Activated CD8-positive, alpha-beta memory T cell treated with anti-CD3 and anti-CD28 coated beads for 4 hours (primary cell): ENCODE data around the gene VPS37B.

ENCODE experiments used
- DNase-seq, 2 donors: peaks; one replicate each; pipeline ENCODE4 v3.0.0-alpha.2; 2020; ENCODE audit warnings: low read depth in 2 of 2

Gene VPS37B

DNA sequence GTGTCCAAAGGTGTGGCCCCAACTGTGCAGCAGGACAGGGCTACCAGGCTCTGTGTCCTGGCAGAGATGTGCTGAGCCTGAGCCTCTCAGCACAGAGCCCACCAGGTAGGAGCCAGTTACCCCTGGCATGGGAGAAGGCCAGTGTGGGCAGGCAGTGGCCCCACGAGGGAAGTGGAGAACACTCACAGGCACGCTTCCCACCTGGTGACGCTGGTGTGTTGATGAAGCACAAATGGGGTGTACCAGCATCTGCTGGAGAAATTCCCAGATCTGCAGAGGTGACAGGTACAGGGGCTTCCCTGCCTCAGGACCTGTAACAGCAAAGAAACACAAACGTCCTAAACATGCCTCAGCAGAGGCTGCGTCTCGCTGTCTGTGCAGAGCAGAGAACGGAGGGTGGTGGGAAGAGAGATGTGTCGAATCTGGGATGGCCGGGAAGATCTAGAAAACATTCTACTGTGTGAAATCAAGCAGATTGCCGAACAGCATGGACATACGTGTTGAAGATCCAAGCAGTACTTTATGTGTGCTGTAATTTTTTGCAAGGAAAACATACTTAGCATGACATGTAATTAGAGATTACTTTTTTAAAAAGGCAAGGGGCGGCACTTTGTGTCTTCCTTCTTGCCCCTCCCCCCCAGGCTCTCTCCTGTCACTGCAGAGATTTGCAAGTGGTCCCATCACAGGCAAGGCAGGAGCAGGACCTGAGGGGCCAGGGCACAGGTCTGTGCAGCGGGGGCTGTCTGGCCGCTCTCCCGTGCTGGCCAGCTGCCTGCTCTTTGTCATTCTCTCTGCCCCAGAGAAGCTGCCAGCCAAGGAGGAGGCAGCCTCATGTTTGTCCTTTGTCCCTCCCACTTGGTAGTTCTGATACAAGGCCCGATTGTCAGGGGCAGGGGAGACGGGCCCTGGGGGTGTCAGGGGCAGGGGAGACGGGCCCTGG lies 43.3 kb downstream of the VPS37B start:
- DNase-seq = no peak

DNA sequence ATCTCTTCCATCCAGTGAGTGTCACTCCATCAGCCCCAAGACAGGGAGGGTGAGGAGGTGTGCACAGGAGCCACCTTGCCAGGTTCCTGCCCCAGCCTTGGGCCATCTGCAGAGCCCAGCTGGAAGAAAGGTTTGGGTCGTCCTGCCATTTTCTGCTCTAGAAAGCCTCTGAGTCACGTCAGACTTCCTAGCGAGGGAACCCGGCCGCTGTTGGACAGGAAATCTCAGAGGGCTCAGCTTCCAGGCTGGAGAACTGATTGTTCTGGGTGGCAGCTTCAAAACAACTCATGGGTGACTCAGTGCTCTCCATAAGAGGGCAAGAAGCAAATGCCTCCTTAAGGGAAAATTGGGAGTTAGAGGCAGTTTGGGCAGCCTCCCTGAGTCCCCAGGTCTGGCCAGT lies 44.1 kb downstream of the VPS37B start:
- no peak for DNase-seq

DNA sequence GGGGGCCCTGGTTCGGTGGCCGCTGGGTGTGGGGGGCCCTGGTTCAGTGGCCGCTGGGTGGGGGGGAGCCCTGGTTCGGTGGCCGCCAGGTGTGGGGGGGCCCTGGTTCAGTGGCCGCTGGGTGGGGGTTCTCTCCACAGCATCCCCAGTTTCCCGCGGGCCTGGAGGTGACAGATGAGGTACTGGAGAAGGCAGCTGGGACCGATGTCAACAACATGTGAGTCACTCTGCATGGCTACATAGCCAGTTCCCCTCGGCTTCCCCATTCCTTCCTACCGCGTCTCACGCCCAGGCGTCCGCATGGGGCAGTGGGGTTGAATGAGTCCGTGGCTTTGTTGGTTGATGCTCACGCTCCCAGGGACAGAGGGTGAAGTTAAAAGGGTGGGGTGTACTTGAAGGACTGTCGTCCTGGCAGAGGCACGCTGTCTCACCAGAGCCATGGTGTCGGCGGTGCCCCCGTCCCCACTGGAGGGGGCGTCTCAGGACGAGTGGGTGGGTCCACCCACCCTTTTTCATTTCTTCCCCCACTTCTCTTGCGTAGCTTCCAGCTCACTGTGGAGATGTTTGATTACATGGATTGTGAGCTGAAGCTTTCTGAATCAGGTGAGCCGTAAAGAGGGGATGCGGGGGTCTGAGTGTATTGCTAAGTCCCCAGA lies 45.1 kb downstream of the VPS37B start:
- no peak for DNase-seq

DNA sequence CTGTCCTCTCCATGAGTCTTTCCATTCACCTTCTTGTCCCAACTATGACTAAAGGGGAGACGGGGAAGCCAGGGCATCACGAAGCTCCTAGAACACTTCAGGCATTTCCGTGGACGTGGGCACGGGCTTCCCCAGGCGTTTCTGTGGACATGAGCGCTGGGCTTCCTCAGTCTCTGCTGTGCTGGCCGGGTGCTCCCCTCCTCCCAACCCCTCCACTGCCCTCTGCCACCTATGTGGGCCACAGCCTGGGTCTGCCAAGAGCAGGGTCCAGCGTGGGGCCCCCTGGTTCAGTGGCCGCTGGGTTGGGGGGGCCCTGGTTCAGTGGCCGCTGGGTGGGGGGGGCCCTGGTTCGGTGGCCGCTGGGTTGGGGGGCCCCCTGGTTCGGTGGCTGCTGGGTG lies 45.9 kb downstream of the VPS37B start:
- DNase-seq = no peak

DNA sequence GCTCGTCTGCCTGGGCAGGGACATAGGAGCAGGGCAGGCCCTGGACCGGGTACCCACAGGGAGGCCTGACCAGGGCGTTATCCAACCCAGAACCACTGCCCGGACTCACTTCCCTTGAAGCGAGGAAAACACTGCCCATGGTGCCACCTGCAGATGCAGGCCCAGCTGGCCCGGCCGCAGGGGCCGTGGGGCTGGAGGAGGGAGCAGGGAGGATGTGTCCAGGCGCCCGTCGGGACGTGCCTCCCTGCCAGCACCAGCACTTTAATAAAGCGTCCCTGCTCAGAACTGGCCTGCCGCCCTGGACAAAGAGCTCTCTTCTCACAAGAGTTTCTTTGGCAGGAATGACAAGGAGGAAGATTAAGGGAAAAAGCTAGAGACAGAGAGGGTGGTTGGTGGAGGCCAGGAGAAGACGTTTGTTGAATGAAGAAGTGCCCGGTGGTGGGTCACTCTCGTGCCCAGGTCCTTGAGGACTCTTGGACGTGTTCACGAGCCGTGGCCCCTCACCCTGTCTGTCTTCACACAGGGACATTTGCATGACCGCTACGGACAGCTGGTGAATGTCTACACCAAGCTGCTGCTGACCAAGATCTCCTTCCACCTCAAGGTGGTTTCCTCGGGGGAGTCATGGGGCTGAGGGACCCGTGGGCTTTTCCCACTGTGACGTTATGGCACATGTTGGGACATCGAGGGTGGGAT lies 46.4 kb downstream of the VPS37B start:
- no peak for DNase-seq

DNA sequence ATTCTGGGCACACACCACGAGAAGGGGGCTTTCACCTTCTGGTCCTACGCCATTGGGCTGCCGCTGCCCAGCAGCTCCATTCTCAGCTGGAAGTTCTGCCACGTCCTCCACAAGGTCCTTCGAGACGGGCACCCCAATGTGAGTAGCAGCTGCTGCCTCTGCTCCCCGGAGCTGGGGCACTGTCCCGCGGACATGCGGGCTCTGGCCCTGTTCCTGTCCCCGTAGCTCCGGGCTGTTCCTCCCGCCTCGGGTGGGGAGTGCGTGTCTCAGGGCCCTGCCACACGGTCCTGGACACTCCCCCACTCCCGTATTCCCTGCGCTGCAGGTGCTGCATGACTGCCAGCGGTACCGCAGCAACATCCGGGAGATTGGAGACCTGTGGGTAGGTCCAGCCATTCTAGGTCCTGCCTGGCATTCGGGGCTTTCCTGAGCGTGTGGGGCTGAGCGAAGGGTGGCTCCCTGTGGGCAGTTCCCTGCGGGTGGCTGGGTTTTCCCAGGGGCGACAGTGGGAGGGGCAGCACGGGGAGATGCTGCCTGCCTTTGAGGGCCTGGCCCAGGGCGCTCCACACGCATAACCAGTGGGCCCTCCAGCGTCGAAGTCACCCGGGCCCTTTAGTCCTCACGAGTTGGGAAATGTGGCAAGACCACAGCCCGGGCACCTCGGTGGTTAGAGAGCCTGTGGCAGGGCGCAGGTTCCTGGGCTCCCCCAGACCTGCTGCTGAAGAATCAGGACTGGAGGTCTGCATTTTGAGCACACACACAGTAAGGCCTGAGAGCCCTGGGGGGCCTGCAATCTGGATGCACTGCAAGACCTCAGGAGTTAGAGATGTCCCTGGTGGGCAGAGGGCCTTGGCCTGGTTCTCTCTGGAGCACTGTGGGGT lies 47.2 kb downstream of the VPS37B start:
- DNase-seq = no peak

DNA sequence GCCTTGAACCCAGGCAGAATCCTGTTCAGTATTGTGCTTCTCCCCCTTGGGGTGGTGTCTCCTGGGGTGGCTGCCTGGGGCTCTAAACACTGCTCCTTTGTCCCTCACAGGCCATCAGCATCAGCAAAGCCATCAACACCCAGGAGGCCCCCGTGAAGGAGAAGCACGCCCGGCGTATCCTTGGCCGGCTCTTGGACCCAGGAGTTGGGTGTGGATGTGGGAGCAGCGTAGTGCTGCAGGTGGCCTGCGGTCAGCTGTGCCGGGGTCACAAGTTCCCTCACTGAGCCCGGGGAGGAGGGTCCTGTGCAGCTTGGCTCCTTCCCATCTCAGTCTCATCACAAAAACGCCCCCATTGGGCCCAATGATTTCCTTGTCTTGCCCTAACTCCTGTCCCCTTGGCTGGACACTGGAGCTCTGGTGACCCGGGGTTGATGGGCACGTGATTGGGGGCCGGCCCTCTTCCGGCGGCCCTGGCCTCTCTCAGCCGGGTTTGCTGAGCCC lies 48.0 kb downstream of the VPS37B start:
- no peak for DNase-seq

DNA sequence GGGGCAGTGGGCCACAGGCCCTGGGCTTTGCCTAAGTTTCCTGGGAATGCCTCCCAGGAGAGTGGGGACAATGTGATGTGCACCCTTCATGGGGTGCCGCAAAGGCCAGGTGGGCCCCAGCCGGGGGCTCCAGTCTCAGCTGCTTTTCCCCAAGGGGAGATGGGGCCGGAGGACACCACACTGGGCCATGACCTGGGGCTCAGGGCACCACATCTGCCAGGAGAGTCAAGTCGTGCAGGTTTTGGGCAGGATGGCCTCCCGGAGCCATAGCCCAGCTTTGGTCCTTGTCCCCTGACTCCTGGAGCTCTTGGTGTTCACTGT lies 48.4 kb downstream of the VPS37B start:
- DNase-seq = no peak

DNA sequence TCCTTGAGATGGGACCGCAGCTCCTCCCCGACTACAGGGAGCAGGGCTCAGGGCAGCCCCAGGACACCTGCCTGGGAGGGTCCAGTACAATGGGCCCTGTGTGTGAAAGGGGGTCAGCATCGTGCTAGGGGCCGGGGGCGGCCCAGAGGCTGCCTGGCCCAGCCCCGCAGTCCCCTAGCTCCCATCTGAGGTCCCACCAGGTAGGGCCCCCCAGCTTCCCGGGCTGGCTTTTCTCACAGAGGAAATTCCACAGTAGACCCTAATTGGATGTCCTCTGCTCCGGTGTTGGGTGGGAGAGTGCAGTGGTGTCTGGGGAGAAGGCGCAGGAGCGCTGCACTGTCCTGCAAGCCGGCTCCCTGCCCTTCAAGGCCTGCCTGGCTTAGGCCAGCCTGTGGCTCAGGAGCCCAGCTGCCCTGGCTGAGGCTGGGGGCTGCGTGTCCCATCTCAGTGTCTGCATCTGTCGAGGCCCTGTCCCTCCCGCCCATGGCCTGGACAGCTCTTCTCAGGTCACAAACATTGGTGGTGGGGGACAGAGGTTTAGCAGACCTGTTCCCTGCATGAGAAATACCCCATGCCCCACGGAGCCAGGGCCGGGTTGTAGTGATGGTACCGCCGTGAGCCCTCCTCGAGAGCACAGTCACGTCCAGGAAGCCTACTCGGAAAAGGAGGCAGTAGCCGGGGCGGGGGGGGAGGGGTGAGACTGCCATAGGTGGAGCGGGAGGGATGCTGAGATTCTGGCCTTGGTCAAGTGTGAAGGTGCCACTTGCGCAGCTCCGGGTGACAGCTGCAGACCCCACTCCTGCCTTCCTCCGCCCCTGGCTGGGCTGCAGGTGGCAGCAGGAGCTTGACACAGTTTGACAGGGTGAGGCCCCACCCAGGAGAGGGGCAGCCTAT lies 49.1 kb downstream of the VPS37B start:
- no peak for DNase-seq

DNA sequence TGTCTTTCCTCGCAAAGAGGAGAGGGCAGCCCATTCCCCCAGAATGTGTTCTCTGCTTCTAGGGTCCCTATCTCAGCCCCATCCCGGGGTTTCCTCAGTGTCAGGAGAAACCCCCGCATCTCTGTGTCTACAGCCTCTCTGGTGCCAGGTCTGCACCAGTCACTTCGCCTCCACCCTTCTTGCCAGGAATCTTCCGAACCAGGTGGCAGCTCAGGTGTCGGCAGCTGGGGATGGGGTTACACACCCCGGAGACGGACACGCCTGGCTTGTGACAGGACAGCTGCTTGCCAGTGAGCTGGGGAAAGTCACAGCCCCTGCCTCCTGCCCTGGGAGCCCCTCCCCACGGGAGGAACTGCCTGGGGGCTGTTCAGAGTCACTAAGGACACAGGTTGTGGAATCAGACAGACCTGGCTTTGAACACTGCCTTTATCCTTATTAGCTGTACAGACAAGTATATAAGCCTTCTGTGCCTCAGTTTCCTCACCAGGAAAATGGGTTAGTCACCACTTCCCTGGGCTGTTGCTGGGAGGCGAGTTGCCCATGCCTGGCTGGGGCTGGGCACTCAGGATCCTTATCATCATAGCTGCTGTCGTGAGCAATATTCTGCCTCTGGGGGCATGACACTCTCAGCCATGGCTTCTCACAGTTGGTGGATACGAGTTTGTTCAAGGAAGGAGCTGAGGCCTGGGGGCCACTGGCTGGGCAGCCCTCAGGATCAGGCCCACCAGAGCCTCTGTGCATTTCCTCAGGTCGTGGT lies 49.9 kb downstream of the VPS37B start:
- DNase-seq = no peak

DNA sequence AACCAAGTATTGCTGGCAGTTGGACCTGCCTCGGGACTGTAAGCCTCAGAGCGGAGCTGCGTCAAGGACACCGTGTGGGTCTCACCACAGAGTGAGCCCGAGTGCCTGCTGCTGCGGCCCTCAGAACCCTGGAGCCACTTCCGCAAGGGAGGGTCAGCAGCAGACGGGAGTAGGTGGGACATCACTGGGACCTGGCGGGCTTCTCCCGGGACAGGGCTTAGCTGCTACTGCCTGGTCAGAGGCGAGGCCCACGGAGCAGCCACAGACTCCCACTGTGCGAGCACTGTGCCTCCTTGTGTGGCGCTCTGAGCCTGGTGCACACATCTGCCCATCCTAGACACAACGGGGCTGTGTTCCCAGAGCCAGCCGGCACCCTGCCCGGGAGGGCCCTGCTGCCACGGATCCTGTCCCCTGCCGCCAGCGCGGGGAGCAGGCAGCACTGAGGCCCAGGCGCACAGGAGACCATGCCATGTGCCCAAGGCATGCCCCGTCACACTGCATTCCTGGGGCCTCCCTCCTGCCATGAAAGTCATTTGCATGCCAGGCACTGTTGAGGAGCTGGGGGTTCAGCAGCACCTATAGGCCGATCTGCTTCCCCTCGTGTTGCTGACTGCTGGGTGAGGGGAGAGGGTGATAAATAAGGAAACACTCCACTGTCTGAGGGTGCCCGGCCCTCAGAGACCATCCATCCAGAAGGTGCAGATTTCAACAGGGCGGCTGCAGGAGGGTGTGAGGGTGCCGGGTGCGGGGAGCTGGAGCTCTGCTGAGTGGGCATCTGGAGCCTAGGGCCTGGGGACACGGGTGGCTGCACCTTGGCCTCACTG lies 50.7 kb downstream of the VPS37B start:
- no peak for DNase-seq

DNA sequence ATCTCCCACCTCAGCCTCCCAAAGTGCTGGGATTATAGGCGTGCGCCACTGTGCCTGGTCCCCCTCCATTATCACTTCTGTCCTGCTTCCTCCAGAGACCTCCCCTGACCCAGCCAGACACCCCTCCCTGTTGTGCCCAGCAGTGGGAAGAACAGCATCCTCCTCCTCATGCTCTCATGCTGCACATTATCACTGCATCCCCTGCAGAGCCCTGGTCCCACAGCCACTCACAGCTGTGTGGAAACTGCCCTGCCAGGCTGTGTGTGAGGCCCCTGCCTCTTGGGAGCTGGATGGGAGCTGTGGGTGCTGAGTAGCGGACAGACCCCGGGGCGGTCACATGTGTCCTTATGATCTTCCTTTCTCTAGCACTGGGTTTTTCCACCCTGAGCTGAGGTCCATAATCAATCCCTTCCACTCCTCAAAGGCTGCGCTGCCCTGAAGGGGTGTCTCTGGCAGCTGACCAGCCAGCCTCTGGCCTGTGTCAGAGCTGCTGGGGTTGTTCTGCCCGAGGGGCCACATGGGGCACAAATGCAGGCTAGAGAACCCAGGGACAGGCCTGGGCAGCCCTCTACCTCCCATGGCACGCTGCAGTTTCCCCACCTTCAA lies 51.5 kb downstream of the VPS37B start:
- no peak for DNase-seq

DNA sequence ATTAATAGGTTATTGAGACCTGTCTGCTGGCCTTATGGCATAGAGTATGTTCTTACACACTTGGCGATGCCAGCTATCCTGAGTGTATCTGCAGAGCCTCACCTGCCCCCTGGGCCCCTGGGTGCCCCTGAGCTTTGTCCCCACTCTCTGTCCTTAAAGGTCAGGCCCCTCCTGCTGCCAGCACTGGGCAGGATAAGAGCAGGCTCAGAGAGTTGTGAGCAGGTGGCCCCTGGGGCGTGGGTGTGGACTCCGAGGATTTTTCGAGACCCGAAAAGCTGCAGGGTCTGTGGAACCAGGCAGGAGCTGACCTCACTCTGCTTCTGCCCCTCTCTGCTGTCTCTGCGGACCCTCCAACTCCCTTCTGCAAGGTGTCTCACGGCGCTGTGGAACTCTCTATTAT lies 52.5 kb downstream of the VPS37B start:
- no peak for DNase-seq

DNA sequence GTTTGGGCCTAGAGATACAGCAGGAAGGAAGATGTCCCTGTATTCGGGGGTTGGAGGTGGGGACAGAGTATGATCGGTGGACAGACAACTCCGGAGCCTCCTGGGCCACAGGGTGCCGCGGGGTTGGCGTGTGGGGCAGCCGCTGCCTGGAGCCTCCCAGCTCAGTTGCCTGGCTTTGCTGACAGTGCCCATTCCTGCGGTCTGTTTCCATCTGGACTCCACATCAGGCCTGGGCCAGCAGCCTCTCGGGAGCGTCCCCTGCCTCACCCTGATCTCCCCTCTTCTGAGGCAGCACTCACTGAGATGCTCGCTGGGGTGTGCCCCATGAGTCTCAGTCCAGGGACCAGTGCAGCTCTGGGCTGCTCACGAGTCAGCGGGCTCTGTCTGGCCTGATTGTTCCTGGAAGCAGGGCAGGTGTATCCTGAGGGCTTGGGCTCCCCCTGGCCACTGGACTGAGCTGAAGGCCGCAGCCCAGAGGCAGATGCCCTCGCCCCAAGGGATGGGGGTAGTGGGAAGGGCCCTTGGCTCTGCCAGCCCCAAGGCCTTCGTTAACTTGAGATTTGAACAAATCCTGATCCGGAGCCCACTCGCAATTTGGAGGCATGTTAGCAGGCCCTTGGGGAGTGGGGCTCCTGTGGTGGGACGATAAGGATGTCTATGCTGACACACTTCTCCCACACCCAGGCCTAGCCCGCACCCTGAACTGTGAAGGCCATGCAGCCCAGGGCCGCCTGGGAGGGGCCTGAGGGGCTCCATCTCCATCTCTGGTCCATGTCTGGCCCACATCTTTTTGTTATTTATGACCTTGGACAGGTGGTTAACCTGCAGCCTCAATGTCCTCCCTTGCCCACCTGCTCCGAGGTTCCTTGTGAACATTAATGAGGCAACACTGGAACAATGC lies 53.2 kb downstream of the VPS37B start:
- no peak for DNase-seq

DNA sequence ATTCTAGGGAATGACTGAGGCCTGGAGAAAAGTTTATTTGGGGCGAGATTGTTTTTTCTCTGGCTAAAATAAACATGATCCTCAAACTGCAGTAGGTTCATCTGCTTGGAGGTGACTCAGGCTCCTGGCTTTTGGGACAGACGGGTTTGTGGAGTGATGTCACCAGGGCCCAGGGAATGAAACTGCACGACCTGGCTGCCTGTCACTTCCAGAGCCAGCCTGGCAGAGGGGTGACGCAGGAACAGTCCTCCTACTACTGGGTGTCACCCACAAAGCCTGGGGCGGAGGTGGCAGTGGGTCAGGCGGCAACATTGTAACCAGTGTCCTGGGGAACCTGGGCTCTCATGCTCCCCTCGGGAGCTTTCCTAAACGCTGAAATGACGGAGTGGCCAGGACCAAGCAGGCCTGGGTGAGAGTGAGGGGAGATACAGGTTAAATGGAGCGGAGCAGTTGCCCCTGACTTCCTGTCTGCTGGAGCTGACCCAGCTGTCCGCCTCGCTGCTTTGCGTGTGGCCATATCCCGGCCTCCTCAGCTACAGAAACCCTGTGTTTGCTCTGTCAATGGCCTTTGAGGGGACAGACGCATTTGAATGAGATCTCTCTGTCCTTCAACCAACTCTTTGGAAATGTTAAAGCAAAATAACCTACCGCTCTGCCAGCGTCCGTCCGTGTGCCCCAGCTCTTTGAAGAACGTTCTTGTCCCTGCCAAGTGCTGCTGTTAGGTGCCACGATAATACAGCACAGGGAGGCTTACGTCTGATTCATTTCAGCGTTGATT lies 54.2 kb downstream of the VPS37B start:
- no peak for DNase-seq
